ENCODE measurements around the gene GSTA5.
"Not testable (repeated sequence)": the region's sequence is repeated elsewhere in the genome, so short reads cannot be mapped to it uniquely, and the experiment has no call there.

GSTA5 gene

DNA sequence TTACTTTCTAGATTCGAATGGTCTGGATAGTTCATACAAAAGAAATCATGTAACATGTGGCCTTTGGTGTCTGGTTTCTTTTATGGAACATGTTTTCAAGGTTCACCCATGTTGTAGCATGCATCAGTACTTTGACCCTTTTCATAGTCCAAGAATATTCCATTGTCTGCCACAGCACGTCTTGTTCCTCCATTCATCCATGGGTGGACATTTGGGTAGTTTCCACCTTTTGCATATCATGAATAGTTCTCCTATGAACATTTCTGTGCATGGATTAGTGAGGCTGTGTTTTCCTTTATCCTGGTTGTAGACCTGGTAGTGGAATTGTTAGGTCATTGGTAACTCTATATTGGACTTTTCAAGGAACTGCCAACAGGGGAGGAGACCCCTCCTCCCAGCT lies 37.2 kb upstream of the GSTA5 start:
- Mint-ChIP-seq H3K9me3 (no peaks in the 10 kb centered on the region), H3K4me3 (no peak overlapping the region), H3K36me3 (ENCODE audit: low read depth) (no peaks in the 10 kb centered on the region), H3K27me3 (ENCODE audit: low read depth) (peaks cover 4% of the 10 kb centered on the region), H3K4me1 (peaks cover 8% of the 10 kb centered on the region), H3K27ac (no peak overlapping the region)
- TF ChIP-seq, protein P1, sequence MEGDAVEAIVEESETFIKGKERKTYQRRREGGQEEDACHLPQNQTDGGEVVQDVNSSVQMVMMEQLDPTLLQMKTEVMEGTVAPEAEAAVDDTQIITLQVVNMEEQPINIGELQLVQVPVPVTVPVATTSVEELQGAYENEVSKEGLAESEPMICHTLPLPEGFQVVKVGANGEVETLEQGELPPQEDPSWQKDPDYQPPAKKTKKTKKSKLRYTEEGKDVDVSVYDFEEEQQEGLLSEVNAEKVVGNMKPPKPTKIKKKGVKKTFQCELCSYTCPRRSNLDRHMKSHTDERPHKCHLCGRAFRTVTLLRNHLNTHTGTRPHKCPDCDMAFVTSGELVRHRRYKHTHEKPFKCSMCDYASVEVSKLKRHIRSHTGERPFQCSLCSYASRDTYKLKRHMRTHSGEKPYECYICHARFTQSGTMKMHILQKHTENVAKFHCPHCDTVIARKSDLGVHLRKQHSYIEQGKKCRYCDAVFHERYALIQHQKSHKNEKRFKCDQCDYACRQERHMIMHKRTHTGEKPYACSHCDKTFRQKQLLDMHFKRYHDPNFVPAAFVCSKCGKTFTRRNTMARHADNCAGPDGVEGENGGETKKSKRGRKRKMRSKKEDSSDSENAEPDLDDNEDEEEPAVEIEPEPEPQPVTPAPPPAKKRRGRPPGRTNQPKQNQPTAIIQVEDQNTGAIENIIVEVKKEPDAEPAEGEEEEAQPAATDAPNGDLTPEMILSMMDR (IDR thresholded peaks at IDR 0.05; ENCODE audit: unreplicated experiment in 3 of 3) = no peak

DNA sequence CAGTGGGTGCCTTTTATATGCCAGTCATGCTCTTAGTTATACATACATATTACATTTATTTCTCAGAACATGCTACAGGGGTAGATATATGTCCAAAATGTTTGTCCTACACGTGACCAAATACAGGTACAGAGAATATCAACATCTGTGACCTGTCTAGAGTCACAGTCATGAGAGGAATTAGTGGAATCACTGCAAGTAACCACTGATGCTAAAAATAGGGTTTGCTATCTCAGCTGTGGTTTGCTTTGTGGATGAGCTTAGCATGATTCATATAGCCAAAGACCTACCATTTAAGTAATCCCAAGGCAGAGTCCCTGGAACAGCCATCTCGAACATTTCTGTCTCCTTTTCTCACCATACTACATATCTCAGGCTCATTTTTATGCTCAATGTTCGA lies 36.6 kb upstream of the GSTA5 start:
- Mint-ChIP-seq H3K27ac (no peak overlapping the region), H3K36me3 (ENCODE audit: low read depth) (no peaks in the 10 kb centered on the region), H3K4me1 (peaks cover 7% of the 10 kb centered on the region), H3K9me3 (no peaks in the 10 kb centered on the region), H3K4me3 (no peak overlapping the region), H3K27me3 (ENCODE audit: low read depth) (peaks cover 4% of the 10 kb centered on the region)
- TF ChIP-seq, protein P1 (IDR thresholded peaks at IDR 0.05; ENCODE audit: unreplicated experiment in 3 of 3) = no peak

DNA sequence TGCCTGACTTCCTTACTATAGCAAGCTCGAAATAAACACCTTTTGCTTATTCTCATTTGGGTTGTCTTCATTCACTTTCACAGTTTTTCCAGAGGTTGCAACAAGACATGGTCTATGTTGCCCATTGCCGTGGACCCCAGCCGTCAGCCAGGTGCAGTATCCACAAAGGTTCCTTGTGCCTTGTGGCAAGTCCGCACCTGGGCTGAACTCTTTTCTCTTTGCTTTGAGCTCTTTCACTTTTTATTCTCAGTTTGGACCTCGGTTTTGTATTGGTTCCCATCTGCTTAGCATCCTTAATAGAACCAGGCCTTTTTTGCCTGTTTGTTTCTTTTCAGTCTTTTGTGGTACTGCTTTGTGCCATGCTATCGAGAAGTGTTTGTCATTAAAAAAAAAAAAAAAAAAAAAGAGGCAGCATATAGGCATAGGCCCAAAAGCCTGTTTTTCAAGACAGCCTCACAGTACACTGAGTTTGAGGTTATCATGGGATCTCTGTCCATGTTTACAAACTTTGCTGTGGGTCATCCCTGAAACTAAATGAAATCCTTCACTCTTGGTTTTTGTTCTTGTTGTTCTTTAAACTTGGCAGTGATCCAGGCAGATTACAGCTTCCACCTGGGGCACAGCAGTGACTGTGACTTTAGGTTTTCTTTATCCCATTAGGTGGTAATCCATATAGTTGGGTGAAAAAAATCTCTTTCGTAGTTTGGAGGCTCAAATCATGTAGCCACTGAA lies 35.6 kb upstream of the GSTA5 start:
- no peak overlapping the region for H3K4me3 Mint-ChIP-seq
- H3K27ac Mint-ChIP-seq = no peak overlapping the region
- TF ChIP-seq, protein P1 (IDR thresholded peaks at IDR 0.05; ENCODE audit: unreplicated experiment in 3 of 3) = no peak
- peaks cover 4% of the 10 kb centered on the region for H3K4me1 Mint-ChIP-seq
- H3K36me3 Mint-ChIP-seq (ENCODE audit: low read depth) = no peaks in the 10 kb centered on the region
- peaks cover 4% of the 10 kb centered on the region for H3K27me3 Mint-ChIP-seq (ENCODE audit: low read depth)
- no peaks in the 10 kb centered on the region for H3K9me3 Mint-ChIP-seq

- H3K9me3 Mint-ChIP-seq = no peaks in the 10 kb centered on the region
- H3K4me3 Mint-ChIP-seq = no peak overlapping the region
- no peaks in the 10 kb centered on the region for H3K27me3 Mint-ChIP-seq (ENCODE audit: low read depth)
- H3K36me3 Mint-ChIP-seq (ENCODE audit: low read depth) = no peaks in the 10 kb centered on the region
- TF ChIP-seq, protein P1 (IDR thresholded peaks at IDR 0.05; ENCODE audit: unreplicated experiment in 3 of 3) = no peak
- H3K4me1 Mint-ChIP-seq = peaks cover 4% of the 10 kb centered on the region
- H3K27ac Mint-ChIP-seq = no peak overlapping the region
Observed at GRCh38 chr6:52872031-52872430, 31.4 kb upstream of the GSTA5 start.

DNA sequence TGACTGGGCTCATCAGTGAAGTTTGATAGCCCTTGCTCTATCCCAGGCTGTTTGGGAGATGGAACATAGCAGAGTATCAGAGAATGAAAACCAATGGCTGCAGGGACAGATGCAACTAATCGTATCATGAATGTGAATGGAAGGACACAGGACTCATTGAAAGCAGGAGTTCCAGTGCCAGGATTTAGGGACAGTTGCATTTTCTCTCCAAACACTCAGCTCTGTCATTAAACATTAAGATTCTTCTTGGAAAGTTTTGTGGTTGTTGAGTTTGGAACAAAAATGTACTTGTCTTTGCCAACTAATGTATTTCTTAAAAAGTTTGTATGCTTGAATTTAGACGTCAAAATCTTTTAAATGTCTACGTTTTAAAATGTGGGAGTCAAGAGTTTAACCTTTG lies 31.0 kb upstream of the GSTA5 start:
- H3K27me3 Mint-ChIP-seq (ENCODE audit: low read depth) = no peaks in the 10 kb centered on the region
- TF ChIP-seq, protein P1 (IDR thresholded peaks at IDR 0.05; ENCODE audit: unreplicated experiment in 3 of 3) = no peak
- no peak overlapping the region for H3K27ac Mint-ChIP-seq
- H3K4me1 Mint-ChIP-seq = peaks cover 4% of the 10 kb centered on the region
- no peaks in the 10 kb centered on the region for H3K36me3 Mint-ChIP-seq (ENCODE audit: low read depth)
- no peak overlapping the region for H3K4me3 Mint-ChIP-seq
- H3K9me3 Mint-ChIP-seq = no peaks in the 10 kb centered on the region

- H3K27me3 Mint-ChIP-seq (ENCODE audit: low read depth); H3K4me1 Mint-ChIP-seq; H3K4me3 Mint-ChIP-seq; H3K36me3 Mint-ChIP-seq (ENCODE audit: low read depth); H3K9me3 Mint-ChIP-seq; H3K27ac Mint-ChIP-seq: not testable (repeated sequence)
Observed at GRCh38 chr6:52870335-52871091, 29.9 kb upstream of the GSTA5 start.

DNA sequence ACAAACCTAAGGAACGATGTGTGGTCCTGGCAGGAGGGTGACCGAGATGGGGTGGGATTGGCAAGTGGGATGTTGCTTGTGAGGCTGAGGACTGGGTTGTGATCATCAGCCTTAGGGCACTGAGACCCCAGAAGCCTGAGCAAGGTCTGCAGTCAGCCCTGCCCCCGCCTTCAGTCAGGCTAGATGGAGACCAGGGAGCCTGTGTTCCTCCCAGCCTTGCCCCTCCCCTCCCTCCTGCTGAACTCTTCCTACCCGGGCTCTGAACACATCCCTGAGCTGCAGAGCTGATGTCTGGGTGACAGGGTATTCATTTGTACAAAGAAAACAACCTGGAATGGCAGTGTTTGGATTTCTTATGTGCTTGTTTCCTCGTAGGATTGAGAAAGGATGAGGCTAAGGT lies 28.3 kb upstream of the GSTA5 start:
- H3K4me3 Mint-ChIP-seq; H3K36me3 Mint-ChIP-seq (ENCODE audit: low read depth); H3K27me3 Mint-ChIP-seq (ENCODE audit: low read depth); H3K4me1 Mint-ChIP-seq; H3K27ac Mint-ChIP-seq; H3K9me3 Mint-ChIP-seq: not testable (repeated sequence)
